ENCODE data around the gene KASH5.

DNA sequence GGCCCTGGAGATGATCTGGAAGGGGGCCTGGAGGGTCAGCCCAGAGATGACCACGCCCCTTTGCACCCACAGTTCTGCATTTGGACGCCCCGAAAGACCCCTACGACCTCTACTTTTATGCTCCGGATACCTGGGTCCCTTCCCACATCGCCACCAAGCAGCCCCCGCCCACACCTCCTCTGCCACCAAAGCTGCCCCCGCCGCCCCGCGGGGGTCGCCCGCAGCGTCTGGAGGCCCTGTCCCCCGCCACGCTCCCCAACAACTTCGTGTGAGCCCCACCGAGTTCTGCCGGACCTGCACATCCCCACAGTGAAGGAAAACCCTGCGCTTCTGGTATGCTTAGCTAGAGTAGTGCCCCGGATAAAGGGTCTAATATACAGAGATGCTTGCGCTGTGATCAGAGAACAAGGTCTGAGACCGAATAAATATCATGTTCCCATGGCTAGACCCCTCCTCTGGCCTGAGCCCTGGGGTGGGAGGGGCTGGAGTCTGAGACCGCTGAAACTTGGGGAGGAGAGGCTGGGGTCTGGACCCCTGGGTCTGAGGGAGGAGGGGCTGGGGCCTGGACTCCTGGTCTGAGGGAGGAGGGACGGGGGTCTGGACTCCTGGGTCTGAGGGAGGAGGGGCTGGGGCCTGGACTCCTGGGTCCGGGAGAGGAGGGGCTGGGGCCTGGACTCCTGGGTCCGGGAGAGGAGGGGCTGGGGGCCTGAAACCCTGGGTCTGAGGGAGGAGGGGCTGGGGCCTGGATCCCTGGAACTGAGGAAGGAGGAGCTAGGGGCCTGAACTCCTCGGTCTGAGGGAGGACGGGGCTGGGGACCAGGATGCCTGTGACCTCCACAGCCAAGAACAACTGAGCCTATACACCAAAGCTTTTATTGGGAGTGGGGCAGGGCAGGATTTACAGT is 40.8 kb downstream of the KASH5 start:
- TF ChIP-seq YY1 (IDR thresholded peaks at IDR 0.05) (no peak), CTCF (IDR thresholded peaks at IDR 0.05; ENCODE audit: low read depth, low read length, missing input control) (no peak), EGR1 (IDR thresholded peaks at IDR 0.05; ENCODE audit: low read depth in 2 of 2) (no peak), GABPA (IDR thresholded peaks at IDR 0.05 in 1 of 2, conservative IDR thresholded peaks at IDR 0.05 in 1 of 2) (no peak), RAD21 (IDR thresholded peaks at IDR 0.05) (no peak)
